Stimulated activated CD8-positive, alpha-beta memory T cell treated with anti-CD3 and anti-CD28 coated beads, Interleukin-4, amount 100 ng/mL, for 24 hours (primary cell): ENCODE results near the gene PDLIM7.

Experiments used
- DNase-seq: peaks from one replicate; pipeline ENCODE4 v3.0.0-alpha.2; 2020; ENCODE audit warnings: low read depth

The PDLIM7 gene

DNA sequence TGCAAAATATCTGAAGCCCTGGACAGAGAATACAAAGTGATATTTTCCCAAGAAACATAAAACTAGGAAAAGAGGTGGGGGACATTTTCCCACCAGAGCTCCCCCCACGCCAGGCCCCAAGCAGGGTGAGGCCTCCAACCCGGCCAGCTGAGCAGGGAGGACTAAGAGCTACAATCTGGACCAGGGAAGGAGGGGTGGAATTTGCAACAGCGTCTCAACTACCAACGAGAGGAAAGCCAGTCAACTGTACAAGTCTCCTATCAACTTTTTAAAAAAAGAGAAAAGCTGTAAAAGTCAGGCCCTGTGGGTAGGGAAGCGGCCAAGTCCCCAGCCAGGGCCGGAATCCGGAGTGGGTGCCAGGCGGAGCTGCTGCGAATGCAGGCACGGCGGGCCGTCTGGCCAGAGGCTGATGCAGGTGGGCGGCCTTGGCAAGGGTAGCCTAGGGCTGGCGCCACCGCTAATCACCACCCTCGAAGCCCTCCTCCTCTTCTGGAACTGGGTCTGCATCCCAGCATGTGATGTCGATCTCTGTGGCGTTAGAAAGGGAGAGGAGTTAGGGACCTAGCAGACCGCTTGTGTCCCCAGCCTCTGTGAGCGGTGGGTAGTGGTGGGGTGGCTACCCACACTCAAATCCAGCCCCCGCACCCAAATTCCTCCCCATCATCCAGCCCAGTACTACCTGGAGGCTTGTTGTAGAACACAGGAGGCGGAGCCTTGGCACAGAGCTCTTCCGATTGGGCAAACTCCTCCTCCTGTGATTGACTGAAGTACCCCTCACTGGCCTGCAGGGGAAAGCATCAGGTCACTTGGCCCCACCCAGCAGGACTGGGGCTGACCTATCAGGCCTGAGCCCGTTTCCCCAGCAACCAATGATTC, 40.2 kb downstream of the PDLIM7 start:
- no peak for DNase-seq

DNA sequence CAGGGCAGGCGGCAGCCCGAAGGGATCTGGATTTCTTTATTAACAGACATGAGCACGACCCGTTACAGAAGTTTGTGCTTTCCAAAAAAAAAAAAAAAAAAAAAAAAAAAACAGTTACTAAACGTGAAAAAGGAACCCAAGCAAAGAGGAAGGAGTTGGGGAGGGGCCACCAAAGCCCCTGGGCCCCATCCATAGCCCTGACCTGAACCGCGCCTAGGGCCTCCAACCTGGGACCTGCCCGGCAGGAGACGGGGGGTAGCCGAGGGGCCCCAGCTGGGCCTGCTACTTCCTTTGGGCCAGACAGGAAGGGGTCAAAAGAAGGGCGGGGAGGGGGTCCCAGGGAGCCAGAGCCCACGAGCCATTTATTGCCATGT, 40.8 kb downstream of the PDLIM7 start:
- DNase-seq = no peak

DNA sequence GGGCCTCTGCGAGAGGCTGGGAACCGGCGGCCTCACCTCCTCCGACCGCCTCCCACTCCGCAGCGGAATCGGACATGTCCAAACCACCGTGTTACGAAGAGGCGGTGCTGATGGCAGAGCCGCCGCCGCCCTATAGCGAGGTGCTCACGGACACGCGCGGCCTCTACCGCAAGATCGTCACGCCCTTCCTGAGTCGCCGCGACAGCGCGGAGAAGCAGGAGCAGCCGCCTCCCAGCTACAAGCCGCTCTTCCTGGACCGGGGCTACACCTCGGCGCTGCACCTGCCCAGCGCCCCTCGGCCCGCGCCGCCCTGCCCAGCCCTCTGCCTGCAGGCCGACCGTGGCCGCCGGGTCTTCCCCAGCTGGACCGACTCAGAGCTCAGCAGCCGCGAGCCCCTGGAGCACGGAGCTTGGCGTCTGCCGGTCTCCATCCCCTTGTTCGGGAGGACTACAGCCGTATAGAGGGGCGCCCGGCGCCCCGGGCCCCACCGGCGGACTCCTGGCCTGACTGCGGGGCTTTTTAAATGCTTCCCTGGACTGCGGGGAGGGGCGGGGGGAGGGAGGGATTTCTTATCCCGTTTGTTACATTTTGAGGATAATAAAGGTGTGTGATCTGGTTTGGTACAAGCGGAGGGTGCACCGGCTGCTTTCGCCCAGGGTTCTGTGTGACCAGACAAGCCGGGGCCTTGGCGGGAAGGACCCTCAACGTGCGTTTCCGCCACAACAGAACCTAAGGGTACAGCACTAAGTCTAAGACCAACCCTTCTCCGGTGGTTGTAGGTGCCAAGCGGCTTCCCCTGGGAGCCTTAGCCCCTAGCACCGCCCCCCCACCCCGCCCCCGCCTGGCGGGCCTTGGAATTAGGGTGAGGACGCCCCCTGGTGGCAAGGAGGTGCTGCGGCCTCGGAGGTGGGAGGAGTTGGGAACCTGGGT, 41.5 kb downstream of the PDLIM7 start:
- peak; percentile 93 for DNase-seq

DNA sequence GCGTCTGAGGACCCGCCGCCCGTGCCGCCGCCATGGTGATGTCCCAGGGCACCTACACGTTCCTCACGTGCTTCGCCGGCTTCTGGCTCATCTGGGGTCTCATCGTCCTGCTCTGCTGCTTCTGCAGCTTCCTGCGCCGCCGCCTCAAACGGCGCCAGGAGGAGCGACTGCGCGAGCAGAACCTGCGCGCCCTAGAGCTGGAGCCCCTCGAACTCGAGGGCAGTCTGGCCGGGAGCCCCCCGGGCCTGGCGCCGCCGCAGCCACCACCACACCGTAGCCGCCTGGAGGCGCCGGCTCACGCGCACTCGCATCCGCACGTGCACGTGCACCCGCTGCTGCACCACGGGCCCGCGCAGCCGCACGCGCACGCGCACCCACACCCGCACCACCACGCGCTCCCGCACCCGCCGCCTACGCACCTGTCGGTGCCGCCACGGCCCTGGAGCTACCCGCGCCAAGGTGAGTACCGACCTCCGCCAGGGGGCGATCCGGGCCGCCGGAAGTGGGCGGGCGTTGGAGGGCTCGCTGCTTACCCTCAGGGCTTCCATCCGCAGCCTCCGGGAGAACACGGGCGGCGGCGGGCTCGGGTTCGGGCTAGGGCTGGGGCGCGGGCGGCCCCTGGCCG, 42.3 kb downstream of the PDLIM7 start:
- peak; percentile 86 for DNase-seq

DNA sequence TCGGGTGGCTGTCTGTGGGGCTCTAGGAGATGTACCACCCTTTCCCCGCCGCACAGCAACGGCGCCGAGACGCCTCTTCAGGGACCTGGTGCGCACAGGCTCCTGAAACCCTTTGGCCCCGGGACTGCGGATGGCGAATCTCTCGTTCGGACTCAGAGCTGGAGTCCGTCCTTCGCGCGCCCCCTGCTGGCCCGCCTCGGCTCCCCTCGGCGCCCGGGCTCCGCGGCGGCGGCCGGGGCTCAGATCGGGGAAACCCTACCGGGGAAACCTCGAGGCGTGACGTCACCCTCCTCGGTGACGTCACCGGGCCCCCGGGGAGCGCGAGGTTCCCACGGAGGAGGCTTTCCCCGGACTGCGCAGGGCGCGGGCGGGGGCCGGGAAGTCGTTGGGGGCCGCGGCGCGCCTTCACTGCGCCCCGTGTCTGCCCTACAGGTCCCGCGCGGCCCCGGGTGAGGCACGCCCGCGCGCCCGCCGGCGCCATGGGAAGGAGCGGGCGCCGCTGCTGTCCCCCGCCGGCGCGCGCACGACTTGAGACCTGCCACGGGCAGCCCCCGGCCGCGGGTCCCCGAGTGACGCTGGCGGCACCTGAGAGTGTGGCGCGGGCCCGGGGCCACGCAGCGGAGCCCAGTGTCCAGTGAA, 42.9 kb downstream of the PDLIM7 start:
- peak; percentile 91 for DNase-seq

DNA sequence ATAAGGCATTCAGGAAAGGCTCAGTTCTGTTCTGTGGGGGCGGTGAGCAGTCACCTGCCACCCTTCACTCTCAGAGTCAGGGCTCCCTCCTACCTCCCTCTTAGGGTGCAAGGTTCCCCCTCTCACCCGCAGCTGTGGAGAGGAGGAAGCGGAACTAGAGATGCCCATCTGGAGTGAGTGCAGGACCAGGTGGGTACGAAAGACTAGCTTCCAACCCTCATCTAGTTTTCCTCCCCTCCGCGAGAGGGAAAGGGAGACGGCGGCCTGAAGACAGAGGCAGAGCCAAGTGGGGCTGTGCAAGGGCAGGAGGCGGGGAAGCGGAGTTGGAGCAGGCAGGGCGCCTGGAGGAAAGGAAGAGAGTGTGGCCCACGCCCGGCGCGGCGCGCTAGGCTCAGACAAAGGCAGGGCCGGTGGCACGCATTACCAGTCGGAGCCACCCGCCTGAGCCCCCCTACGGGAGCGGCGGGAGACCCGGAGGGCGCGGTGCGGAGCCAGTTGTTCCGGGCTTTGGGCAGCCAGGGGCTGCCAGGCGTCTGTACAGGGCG, 43.5 kb downstream of the PDLIM7 start:
- DNase-seq = no peak

DNA sequence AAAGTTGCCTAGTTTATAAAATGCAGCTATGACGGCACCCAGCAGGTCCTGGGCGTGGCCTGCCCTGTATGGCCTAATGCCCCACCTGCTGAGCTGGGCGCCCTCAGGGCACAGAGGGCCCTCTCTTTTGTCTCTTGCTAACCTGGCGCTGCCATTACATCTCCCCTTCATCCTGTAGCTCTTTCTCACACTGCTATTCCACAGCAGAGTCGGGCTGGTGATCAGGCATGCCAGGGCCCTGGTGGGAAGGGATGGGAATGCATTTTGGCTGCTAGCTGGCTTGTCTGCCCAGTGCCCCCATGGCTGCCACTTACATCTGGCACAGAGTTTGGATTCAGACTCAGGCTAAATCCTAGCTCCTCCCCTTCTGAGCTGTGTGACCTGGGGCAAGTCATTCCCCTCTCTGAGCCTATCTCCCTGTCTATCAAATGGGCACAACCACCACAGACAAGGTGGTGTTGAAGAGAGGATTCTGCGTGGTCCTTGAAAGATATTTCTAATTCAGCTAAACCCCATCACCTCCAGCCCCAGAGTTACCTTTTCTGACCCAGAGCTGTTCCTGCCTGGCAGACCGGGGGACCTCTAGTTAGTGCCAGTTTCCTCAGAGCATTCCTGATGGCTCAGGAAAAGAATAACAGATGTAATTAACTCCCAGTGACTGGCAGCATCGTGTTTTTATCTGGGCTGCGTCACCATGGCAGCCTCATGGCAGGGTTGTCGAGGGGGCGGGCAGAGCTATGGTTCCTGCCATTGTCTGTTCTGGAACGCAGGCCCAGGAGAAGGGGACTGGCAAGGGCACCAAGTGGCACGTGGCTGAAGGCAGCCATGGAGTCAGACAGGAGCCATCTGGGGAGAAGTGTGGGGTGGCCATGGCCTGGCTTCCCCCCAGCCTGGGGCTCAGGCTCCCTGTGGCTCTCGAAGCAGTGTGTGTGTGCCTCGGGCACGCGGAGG, 44.4 kb downstream of the PDLIM7 start:
- no peak for DNase-seq

DNA sequence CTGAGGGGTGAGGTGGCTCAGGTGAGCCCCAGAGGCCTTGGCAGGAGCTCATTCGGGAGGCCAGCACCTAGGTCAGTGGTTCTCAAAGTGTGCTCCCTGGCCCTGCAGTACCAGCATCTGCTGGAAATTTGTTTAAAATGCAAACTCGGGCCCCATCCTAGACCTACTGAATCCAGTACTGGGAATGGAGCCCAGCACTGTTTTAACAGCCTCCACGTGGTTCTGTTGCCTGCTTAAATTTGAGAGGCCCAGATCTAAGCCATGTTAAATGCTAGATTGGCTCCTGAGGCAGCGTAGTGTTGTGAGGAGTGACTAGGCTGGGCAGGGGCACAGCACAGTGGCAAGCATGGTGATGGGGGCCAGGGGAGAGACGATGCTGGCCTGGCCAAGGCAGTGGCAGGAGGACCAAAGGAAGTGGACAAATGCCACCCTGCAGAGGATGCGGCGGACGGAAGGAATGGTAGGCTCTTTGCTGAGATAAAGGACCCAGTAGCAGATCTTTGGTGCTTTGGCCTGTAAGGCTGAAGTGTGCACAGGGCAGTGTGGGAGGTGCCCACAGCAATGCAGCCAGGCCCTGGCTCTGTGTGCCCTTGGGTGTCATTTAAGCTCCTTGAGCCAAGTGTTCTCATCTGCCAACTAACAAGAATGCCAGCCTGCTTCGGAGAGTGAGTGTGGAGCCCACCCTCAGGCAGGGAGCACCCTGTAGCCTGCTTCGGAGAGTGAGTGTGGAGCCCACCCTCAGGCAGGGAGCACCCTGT, 46.6 kb downstream of the PDLIM7 start:
- no peak for DNase-seq

DNA sequence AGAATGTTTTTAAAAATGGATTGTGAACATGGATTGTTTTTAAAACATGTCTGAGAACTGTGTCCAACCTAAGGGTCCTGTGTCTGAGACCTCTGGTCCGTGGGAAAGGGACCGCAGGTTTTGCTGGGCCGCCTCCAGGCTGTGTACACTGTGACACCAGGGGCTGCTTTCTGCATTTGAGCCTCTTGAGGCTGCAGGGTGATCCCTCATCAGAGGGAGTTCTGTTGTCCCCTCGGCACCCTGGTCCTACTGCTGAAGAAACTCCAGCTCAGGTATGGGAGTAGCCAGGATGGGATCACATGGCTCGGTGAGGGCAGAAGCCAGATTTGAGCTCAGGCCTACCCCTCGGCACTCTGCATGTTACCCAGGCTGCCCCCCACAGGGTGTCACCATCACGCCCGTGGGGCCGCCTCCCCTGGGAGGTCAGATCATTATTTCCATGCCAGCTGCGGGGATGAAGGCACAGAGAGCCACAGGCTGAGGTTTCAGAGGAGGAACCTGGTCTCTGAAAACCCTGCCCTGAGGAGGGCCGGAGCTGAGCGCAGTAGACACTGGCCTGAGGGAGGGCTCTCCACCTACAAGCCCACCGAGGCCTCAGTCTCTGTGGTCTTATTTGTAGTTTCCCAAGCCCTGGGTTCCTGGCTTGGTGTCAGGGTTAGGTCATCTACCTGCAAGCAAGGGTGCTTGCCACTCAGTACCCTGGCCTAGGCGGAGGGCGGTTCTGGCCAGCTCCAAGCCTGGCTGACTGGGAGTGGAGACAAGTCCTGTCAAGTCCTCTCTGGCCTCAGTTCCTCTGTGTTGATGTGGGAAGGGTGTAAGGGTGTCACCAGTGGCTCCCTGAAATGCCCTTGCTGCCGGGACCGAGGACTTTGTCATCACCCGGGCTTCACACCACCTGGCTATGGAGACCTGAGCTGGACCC, 48.0 kb downstream of the PDLIM7 start:
- no peak for DNase-seq

DNA sequence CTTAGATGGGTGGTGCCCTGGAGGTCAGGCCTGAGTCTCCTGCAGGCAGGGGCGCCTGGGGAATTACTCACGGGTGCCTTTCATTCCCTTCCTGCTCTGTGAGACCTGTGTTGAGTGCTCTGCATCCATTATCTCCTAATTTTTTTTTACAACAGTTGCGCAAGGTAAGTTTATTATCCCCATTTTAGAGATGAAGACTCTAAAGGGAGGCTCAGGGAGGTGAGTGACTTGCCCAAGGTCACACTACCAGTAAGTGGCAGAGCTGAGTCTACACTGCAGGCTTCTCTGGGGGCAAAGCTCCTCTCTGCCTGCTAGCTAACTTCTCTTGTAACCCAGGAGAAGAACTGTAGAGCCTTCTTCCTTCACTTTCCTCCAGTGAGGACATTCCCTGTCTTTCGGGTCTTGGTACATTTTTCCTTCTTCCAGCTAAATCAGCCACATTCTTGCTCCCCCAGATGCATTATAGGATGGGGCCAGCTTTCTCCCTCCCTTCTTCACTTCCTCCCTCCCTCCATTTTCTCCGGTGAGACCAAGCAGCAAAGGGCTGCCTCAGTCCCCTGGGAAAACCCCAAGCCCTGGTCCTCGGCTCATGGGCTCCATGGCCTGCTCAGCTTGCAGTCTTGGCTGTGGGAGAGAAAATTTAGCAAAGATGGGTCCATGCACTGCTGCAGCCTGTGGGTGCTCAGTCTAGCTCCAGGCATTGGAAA, 49.0 kb downstream of the PDLIM7 start:
- DNase-seq = no peak

DNA sequence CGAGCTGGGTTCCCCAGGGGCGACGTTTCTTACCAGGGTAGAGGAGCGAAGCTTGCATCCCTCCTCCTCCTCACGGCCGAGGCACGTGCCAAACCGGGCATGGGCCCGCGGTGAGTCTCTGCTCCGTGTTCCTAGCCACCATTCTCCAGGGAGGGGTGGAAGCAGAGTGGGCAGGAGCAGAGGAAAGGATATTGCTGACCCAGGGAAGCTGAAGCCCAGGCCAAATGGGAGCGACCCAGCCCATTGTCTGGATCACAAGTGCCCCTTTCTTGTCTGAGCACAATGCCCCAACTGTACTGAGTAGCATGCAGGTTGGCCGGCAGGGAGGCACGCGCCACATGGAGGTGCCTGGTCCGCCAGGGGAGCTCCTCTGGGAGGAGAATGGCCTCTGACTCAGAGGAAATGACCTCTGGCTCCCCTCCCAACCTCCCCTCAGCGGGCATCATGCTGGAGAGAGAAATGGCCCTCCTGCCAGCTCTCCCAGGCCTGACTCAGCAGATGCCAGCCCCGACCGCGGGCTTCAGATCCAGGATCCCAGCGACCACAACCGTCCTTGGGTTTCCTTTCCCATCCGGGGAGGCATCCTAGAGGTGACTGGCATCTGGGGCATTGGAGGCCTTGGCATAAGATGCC, 49.7 kb downstream of the PDLIM7 start:
- DNase-seq = no peak

DNA sequence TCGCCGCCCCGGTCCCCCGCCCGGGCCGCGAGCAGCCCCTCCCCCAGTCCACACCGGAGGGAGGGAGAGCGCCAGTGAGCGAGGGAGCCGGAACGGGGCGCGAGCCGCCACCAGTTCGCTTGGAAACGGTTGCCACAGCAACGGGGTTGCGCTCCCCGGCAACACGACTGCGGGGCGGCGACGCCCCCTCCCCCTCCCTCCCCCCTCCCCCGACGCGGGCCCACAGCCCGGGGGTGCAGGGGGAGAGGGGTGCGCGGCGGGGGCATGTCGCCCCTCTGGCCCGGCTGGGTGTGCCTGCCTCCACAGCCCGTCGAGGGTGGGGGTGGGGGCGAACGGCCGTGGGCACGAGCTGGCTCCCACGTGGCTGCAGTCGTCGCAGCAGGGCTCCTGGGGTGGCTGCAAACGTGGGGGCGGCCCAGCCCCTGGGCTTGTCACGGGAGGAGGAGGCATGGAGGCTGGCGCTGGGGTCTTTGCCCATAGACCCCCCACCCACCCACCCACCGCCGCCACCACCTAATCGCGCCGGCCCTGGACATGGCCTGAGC, 50.3 kb downstream of the PDLIM7 start:
- DNase-seq = peak; percentile 58

DNA sequence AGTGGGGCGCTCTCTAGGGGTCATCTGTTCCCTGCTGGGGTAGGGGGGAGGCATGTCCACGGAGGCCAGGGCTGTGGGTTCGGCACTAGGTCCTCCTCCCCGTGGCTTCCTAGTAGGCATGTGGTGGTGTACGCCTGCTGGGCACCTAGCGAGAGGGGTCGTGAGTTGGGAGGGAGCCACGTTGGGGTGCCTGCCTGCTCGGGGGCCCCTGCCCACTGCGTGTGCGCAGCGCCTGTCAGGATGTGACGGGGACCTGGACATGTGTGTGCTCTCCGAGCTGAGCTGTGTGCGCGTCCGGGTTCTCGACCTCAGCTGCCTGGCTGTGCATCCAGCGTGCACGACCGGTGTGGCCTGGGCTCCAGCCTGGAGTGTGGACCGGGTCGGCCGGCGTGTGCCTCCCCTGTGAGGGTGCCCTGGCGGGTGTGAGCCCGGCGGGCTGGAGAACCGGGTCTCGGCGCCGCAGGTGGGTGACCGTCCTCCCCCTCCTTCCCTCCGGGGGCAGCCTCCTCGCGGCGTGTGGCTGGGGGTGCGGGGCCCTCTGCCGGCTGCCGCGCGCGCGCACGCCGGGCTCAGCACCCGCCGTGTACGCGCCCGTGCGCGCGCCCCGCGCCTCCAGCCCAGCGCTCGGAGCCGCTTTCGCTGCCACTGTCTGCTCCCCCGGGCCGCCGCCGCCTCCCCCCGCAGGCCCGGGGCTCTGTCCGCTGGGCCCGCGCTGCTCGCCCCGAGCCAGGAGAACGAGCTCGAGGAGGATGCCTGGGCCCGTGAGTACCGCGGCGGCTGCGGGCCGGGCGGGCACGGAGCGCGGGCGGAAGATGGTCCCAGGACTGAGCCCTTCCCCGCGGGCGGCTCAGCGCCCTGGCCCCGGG, 51.0 kb downstream of the PDLIM7 start, which contains the start of gene PRR7:
Gene PRR7 (plus strand): TSS at position 615 of the 866 bp plus-strand sequence. CDS start 8,254 bp downstream, outside the sequence.
- peak; percentile 60 for DNase-seq

DNA sequence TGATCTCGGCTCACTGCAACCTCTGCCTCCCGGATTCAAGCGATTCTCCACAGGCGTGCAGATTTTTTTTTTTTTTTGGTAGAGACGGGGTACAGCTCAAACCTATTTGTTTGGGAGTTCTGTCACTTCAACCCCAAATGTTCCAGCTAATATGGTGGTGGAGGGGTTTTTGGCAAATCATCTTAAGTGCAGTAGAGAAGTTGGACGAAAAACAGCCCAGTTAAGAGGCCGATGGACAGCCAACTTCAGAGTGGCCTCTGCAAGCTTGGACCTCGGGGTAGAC, 51.5 kb downstream of the PDLIM7 start:
- no peak for DNase-seq

DNA sequence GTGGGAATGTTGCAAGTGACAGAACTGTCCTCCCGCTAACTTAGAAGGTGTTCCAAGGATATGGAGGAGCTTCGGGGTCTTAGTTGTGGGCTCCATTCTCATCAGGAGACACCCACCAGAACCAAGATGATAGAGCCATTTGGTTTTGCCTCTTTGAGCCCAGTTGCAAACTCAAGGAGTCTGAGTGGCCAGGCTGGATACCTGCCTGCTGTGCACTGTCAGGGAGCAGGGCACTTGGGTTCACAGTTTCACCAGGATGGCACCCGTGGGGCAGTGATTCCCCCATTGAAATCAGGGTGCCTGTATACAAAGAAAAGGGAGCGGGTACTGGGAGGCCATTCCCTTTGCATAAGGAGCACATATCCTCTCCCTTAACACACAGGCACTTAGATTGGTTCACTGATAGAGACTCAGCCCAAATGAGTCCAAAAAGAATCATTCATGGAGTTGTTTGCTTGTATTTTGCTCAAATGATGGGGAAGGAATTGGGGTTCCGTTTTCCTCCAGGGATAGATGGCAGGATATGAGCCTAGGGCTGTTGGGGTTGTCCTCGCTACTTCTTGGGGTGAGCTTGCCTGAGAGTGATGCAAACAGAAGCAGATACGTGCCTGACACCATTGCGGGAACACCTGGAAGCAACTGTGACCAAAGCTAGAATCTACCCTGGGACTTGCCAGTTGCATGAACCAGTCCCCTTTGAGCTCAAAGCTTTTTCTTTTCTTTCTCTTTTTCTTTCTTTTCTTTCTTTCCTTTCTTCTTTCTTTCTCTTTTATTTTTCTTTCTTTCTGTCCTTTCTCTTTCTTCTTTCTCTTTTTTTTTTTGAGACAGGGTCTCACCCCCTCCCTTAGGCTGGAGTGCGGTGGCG, 52.1 kb downstream of the PDLIM7 start:
- DNase-seq = no peak
